Measurements from ENCODE around the gene EIF4A3. TPM values are rescaled to one million over a fixed set of nuclear protein-coding genes. Genes with fewer than 3 reads are reported as not detected.

EIF4A3 gene
- total and polyA plus RNA-seq, 9 donors, result 65.5 to 93.4 (median 79.0) TPM

DNA sequence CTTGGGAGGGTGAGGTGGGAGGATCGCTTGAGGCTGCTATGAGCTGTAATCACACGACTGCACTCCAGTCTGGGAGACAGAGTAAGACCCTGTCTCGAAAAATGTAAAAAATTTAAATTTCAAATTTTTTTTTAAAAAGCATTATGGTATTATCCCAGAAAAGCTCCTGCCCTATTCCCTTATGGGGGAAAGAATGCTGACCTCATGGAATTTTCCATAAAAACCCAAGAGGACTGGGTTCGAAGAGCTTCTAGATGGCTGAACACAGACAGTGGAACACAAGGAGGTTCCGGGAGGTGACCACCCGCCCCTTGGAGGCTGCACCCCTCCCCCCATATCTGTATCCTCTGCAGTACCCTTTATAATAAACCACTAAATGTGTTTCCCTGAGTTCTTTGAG, 4.0 kb downstream of the EIF4A3 start:
- WGBS (ENCODE audit: insufficient coverage), result 83% methylated on average over 2 of the region's 6 CpGs
- H3K27ac ChIP-seq (ENCODE audit: low read length), result no peak overlapping the region
- H3K4me1 ChIP-seq (ENCODE audit: control insufficient read depth, insufficient read depth, low read length), result peaks cover 15% of the 10 kb centered on the region
- no peak overlapping the region for H3K4me3 ChIP-seq (ENCODE audit: low read length)
- peaks cover 59% of the 10 kb centered on the region for H3K36me3 ChIP-seq (ENCODE audit: control insufficient read depth, insufficient read depth, low read length)
- no peaks in the 10 kb centered on the region for H3K9me3 ChIP-seq (replicated peaks; ENCODE audit: control insufficient read depth, low read depth, low read length)
- no peaks in the 10 kb centered on the region for H3K27me3 ChIP-seq (ENCODE audit: control insufficient read depth, insufficient read depth, low read length)
- no peak for DNase-seq

DNA sequence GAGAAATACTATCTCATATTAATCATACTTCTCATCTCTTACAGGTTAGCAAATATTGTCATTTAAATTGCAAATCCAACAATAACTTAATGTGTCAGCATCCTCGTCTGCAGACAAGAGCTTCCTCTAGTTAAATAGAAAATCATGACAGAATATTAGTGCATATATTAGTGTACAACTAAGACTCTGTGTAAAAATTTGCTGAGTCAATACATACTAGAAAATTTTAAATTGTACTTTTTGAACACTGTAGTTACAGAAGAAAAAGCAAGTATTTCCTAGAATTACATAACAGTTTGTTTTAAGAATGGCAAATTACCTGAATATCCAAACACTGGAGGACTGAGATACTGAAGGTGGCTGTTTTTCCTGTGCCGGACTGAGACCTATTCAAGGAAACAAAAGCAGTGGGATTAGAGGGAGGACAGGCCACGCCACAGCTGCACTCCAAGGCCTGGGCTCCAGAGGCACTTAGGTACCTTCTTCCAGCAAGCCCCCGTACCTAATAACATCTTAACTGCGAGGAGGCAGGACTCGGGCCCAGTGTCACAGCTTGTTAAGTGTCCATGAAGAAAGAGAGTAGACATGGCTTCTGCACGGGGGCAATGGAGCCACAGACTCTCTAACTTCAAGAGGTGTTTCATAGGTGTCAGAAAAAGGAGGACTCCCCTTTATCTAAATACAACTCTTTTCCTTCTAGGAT, 5.3 kb downstream of the EIF4A3 start:
- Histone ChIP-seq H3K9me3 (replicated peaks; ENCODE audit: control insufficient read depth, low read depth, low read length) (no peaks in the 10 kb centered on the region), H3K36me3 (ENCODE audit: control insufficient read depth, insufficient read depth, low read length) (peaks cover 72% of the 10 kb centered on the region)
- 80% methylated on average over 1 of the region's 7 CpGs for WGBS (ENCODE audit: insufficient coverage)

DNA sequence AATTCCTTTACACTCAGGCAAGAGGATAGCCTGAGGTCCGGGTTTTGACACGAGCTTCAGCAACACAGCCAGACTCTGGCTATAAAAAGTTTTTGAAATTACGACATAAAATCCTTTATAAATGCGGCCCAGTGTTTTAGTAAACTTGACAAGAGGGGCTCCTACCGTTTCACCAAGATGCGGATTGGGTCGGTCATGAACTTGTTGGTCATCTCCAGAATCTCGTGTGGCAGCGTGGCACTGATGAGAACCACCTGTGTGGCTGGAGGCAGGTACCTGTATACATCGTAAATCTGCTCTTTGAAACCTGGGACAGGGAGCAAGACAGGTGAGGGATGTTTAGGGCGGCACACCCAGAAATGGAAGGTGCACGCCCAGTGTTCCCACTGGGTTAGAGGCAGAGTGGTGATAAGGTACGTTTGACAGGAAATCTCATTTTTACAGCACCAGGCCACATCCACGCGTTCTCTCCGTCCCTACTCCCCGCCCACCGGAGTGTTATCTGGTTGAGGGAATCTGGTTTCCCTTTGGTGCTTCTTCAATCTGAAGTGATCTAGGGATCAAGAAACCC, 8.0 kb downstream of the EIF4A3 start:
- no peak overlapping the region for H3K27ac ChIP-seq (ENCODE audit: low read length)
- no peak for DNase-seq
- H3K9me3 ChIP-seq (replicated peaks; ENCODE audit: control insufficient read depth, low read depth, low read length), result no peaks in the 10 kb centered on the region
- H3K27me3 ChIP-seq (ENCODE audit: control insufficient read depth, insufficient read depth, low read length), result no peaks in the 10 kb centered on the region
- 91% methylated on average over 11 of the region's 18 CpGs for WGBS (ENCODE audit: insufficient coverage)
- H3K4me1 ChIP-seq (ENCODE audit: control insufficient read depth, insufficient read depth, low read length), result no peaks in the 10 kb centered on the region
- peaks cover 92% of the 10 kb centered on the region for H3K36me3 ChIP-seq (ENCODE audit: control insufficient read depth, insufficient read depth, low read length)
- H3K4me3 ChIP-seq (ENCODE audit: low read length), result no peak overlapping the region

More for the DNA sequence above, 5.3 kb downstream of the EIF4A3 start:
- no peak for DNase-seq
- H3K4me3 ChIP-seq (ENCODE audit: low read length), result no peak overlapping the region
- H3K4me1 ChIP-seq (ENCODE audit: control insufficient read depth, insufficient read depth, low read length), result peaks cover 15% of the 10 kb centered on the region
- H3K27ac ChIP-seq (ENCODE audit: low read length), result no peak overlapping the region
- H3K27me3 ChIP-seq (ENCODE audit: control insufficient read depth, insufficient read depth, low read length), result no peaks in the 10 kb centered on the region

DNA sequence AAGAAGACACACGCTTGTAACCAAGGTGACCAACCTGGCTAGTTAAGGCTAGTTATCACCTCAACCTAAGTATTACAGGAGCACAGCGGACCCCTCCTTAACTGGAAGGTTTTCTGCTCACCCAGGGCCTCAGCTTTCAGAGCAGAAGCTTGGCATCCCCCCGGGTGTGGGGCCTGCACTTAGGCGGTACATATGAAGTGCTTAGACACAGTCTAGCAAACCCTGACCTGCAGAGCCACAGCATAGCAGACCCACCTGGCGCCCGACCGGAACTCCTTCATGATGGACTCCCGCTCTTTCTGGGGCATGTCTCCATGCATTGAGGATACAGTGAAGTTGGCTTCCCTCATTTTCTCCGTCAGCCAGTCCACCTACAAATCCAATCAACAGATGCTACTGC, 9.8 kb downstream of the EIF4A3 start:
- no peak for DNase-seq
- 96% methylated on average over 6 of the region's 9 CpGs for WGBS (ENCODE audit: insufficient coverage)
- H3K36me3 ChIP-seq (ENCODE audit: control insufficient read depth, insufficient read depth, low read length), result peaks cover 89% of the 10 kb centered on the region
- H3K4me1 ChIP-seq (ENCODE audit: control insufficient read depth, insufficient read depth, low read length), result no peaks in the 10 kb centered on the region
- H3K27me3 ChIP-seq (ENCODE audit: control insufficient read depth, insufficient read depth, low read length), result no peaks in the 10 kb centered on the region
- no peaks in the 10 kb centered on the region for H3K9me3 ChIP-seq (replicated peaks; ENCODE audit: control insufficient read depth, low read depth, low read length)
- H3K27ac ChIP-seq (ENCODE audit: low read length), result no peak overlapping the region
- H3K4me3 ChIP-seq (ENCODE audit: low read length), result no peak overlapping the region

DNA sequence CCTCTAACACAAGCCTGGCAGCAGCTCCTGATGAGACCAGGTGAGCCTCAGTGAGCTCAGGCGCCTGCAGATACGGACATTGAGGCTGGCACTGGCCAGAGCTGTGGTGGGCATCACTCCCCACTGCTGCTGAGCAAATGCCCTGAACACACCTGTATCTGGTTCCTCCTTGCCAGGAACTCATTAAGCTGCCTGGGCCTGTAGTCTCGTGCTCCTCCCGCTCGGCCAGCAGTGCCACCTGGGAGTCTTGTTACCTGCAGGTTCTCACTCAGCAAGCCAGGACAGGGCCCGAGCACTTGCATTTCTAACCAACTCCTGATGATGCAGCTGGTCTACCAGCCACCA, 13.3 kb downstream of the EIF4A3 start:
- peaks cover 59% of the 10 kb centered on the region for H3K36me3 ChIP-seq (ENCODE audit: control insufficient read depth, insufficient read depth, low read length)
- no peaks in the 10 kb centered on the region for H3K4me1 ChIP-seq (ENCODE audit: control insufficient read depth, insufficient read depth, low read length)
- H3K4me3 ChIP-seq (ENCODE audit: low read length), result no peak overlapping the region
- no peaks in the 10 kb centered on the region for H3K9me3 ChIP-seq (replicated peaks; ENCODE audit: control insufficient read depth, low read depth, low read length)
- no peak for DNase-seq
- H3K27me3 ChIP-seq (ENCODE audit: control insufficient read depth, insufficient read depth, low read length), result no peaks in the 10 kb centered on the region
- no peak overlapping the region for H3K27ac ChIP-seq (ENCODE audit: low read length)
- WGBS (ENCODE audit: insufficient coverage), result 96% methylated on average over 6 of the region's 6 CpGs

DNA sequence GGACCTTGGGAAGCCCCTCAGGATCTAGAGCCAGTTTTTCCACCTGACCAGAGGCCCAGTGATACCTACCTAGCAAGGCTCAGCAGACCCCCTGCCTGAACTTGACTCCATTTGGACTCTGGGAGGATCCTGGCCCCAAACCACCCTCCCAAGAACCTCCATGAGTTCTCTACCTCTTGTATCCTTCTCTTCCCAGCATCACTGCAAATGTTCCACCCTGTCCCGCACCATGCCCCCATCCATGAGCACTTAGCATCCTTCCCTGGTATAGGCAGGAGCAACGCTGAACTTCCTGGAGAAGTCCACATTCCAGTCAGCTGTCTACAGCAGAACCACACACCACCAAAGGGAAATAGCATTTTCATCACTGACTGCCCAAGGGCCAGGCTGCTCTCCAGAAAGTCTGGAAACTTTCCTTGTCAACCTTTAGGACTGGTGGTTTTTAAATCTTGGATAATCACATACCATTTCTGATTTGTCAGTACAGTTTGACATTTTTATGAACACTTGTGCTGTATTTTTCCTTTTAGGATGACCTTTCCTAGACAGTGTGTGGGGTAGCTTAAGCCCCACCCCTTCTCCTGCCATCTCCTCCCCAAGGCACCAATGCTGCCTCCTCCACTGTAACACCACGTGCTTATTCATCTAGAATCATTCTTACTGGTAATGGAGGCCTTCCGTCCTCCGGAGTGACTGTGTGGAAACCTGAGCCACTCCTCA, 13.9 kb downstream of the EIF4A3 start:
- Histone ChIP-seq H3K4me3 (ENCODE audit: low read length) (no peak overlapping the region), H3K36me3 (ENCODE audit: control insufficient read depth, insufficient read depth, low read length) (peaks cover 54% of the 10 kb centered on the region), H3K4me1 (ENCODE audit: control insufficient read depth, insufficient read depth, low read length) (no peaks in the 10 kb centered on the region), H3K27me3 (ENCODE audit: control insufficient read depth, insufficient read depth, low read length) (no peaks in the 10 kb centered on the region), H3K27ac (ENCODE audit: low read length) (no peak overlapping the region), H3K9me3 (replicated peaks; ENCODE audit: control insufficient read depth, low read depth, low read length) (no peaks in the 10 kb centered on the region)
- no peak for DNase-seq
- WGBS (ENCODE audit: insufficient coverage), result 88% methylated on average over 4 of the region's 5 CpGs

DNA sequence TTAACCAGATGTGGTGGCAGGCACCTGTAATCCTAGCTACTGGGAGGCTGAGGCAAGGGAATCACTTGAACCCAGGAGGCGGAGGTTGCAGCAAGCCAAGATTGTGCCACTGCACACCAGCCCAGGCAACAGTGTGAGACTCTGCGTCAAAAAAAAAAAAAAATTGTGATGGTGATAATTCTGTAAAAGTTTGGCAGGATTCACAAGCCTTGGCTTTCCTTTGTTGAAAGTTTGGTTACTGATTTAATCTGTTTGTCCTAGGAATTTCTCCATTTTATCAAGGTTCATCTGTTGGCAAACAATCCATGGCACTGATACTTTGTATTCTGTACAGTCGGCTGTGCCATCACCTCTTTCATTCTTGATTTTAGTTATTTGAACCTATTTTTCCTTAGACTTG, 15.9 kb downstream of the EIF4A3 start:
- no peaks in the 10 kb centered on the region for H3K9me3 ChIP-seq (replicated peaks; ENCODE audit: control insufficient read depth, low read depth, low read length)
- peaks cover 33% of the 10 kb centered on the region for H3K36me3 ChIP-seq (ENCODE audit: control insufficient read depth, insufficient read depth, low read length)
- 91% methylated on average over 1 of the region's 3 CpGs for WGBS (ENCODE audit: insufficient coverage)
- H3K4me1 ChIP-seq (ENCODE audit: control insufficient read depth, insufficient read depth, low read length), result no peaks in the 10 kb centered on the region
- no peaks in the 10 kb centered on the region for H3K27me3 ChIP-seq (ENCODE audit: control insufficient read depth, insufficient read depth, low read length)
- no peak overlapping the region for H3K4me3 ChIP-seq (ENCODE audit: low read length)
- H3K27ac ChIP-seq (ENCODE audit: low read length), result no peak overlapping the region
- no peak for DNase-seq

DNA sequence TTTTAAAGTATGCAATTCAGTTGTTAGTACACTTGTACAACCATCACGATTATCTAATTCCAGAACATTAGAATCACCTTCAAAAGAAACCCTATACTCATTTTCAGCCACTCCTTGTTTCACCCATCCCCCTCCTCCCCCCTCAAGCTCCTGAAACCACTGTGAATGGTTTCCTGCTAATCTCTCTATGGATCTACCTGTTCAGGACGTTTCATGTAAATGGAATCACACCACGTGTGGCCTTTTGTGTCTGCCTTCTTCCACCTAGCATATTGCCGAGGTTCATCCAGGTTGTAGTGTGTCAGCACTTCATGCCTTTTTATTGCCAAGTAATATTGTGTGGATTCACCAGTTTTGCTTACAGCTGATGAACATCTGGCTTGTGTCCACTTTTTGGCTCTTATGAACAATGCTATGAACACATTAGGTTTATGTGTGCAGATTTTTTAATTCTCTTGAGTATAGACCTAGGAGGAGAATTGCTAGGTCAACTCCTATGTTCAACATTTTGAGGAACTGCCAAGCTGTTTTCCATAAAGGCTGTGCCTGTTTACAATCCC, 17.8 kb downstream of the EIF4A3 start:
- Histone ChIP-seq H3K27me3 (ENCODE audit: control insufficient read depth, insufficient read depth, low read length) (no peaks in the 10 kb centered on the region), H3K27ac (ENCODE audit: low read length) (no peak overlapping the region), H3K4me1 (ENCODE audit: control insufficient read depth, insufficient read depth, low read length) (peaks cover 6% of the 10 kb centered on the region), H3K4me3 (ENCODE audit: low read length) (no peak overlapping the region), H3K36me3 (ENCODE audit: control insufficient read depth, insufficient read depth, low read length) (peaks cover 15% of the 10 kb centered on the region), H3K9me3 (replicated peaks; ENCODE audit: control insufficient read depth, low read depth, low read length) (no peaks in the 10 kb centered on the region)
- 12% methylated on average over 3 of the region's 4 CpGs for WGBS (ENCODE audit: insufficient coverage)
- no peak for DNase-seq

DNA sequence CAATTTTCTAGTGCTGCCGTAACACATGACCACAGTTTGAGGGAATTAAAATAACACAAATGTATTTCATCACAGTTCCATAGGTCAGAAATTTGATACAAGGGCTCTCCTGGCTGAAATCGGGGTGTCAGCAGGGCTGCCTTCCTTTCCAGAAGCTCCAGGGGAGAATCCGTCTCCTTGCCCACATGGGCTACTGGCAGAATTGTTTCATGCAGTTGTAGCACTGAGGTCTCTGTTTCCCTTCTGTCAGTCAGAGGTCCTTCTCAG, 20.5 kb downstream of the EIF4A3 start:
- Histone ChIP-seq H3K27ac (ENCODE audit: low read length) (no peak overlapping the region), H3K4me3 (ENCODE audit: low read length) (no peak overlapping the region), H3K4me1 (ENCODE audit: control insufficient read depth, insufficient read depth, low read length) (peaks cover 11% of the 10 kb centered on the region), H3K36me3 (ENCODE audit: control insufficient read depth, insufficient read depth, low read length) (no peaks in the 10 kb centered on the region), H3K27me3 (ENCODE audit: control insufficient read depth, insufficient read depth, low read length) (no peaks in the 10 kb centered on the region), H3K9me3 (replicated peaks; ENCODE audit: control insufficient read depth, low read depth, low read length) (no peaks in the 10 kb centered on the region)
- 77% methylated on average over 3 of the region's 3 CpGs for WGBS (ENCODE audit: insufficient coverage)
- no peak for DNase-seq

DNA sequence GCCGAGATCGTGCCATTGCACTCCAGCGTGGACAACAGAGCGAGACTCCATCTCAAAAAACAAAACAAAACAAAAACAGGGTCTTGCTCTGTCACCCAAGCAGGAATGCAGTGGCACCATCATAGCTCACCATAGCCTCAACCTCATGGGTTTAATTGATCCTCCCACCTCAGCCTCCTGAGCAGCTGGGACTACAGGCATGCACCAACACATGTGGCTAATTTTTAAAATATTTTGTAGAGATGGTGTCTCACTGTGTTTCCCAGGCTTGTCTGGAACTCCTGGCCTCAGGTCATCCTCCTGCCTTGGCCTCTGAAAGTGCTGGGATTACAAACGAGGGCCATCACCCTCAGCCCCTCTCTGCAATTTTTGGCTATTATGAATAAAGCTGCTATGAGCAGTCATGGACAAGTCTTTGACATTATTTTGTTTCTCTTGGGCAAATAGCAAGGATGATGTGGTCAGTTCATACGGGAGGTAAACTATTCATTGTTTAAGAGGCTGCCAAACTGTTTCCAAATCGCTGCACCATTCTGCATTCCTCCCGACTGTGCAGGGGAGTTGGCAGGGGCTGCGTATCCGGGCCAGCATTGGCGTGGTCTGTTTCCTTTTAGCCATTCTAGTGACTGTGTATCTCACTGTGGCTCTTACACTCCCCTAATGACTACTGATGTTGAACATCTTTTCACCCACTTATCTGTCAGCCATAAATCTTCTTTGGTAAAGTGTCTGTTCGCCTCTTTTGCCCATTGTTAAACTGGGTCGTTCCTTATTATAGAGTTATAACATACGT, 21.1 kb downstream of the EIF4A3 start:
- Histone ChIP-seq H3K9me3 (replicated peaks; ENCODE audit: control insufficient read depth, low read depth, low read length) (no peaks in the 10 kb centered on the region), H3K36me3 (ENCODE audit: control insufficient read depth, insufficient read depth, low read length) (no peaks in the 10 kb centered on the region)

More for the DNA sequence above, 21.1 kb downstream of the EIF4A3 start:
- 44% methylated on average over 8 of the region's 14 CpGs for WGBS (ENCODE audit: insufficient coverage)
- H3K27me3 ChIP-seq (ENCODE audit: control insufficient read depth, insufficient read depth, low read length), result no peaks in the 10 kb centered on the region
- H3K27ac ChIP-seq (ENCODE audit: low read length), result no peak overlapping the region
- H3K4me3 ChIP-seq (ENCODE audit: low read length), result no peak overlapping the region
- DNase-seq, result no peak
- H3K4me1 ChIP-seq (ENCODE audit: control insufficient read depth, insufficient read depth, low read length), result peaks cover 11% of the 10 kb centered on the region

Measured in muscle of leg (tissue), 11 donors.